Measurements from ENCODE around the gene FDX2.

GRCh38 chr19:10289836-10290356 is 25.9 kb downstream of the FDX2 start, which contains the start of gene ICAM5:
- TF ChIP-seq CTCF (IDR thresholded peaks at IDR 0.05) (no peak), POLR2AphosphoS5 (IDR thresholded peaks at IDR 0.05) (no peak)

Data from sigmoid colon (tissue), 4 donors.